Naive B cell (primary cell): ENCODE results near the gene CES4A. TPM values are rescaled to one million over a fixed set of nuclear protein-coding genes. Genes with fewer than 3 reads are reported as not detected.
"Not testable (repeated sequence)": the region's sequence is repeated elsewhere in the genome, so short reads cannot be mapped to it uniquely, and the experiment has no call there.

ENCODE experiments used
- ATAC-seq, 2 donors: fragments of 150-1000 bp; cut with Tn5 transposase; 2 replicates each; pipeline ENCODE4 v1.10.0; 2021; ENCODE audit warnings: low read depth in 2 of 2, mild to moderate bottlenecking in 2 of 2, moderate library complexity in 2 of 2
- DNase-seq: peaks from one replicate; pipeline ENCODE4 v3.0.0; 2022
- H3K27ac Mint-ChIP-seq, 6 donors: one replicate each; pipeline ENCODE4 v1.8.0; 2020 to 2022; ENCODE audit warnings: mild to moderate bottlenecking in 6 of 6, mixed read lengths in 6 of 6, moderate library complexity in 5 of 6, inconsistent platforms in 2 of 6
- H3K27me3 Mint-ChIP-seq, 3 donors: one replicate each; pipeline ENCODE4 v1.8.0; 2021 to 2022; ENCODE audit warnings: mixed read lengths in 3 of 3, mild to moderate bottlenecking in 1 of 3
- H3K36me3 Mint-ChIP-seq, 2 donors: one replicate each; pipeline ENCODE4 v1.8.0; 2020 to 2022; ENCODE audit warnings: mixed read lengths in 2 of 2, inconsistent platforms in 1 of 2, mild to moderate bottlenecking in 1 of 2
- H3K4me1 Mint-ChIP-seq, 3 donors: one replicate each; pipeline ENCODE4 v1.8.0; 2020 to 2022; ENCODE audit warnings: mixed read lengths in 3 of 3, inconsistent platforms in 1 of 3, mild to moderate bottlenecking in 1 of 3, moderate library complexity in 1 of 3
- H3K4me3 Mint-ChIP-seq, 8 donors: one replicate each; pipeline ENCODE4 v1.8.0; 2020 to 2022; ENCODE audit warnings: mild to moderate bottlenecking in 8 of 8, mixed read lengths in 8 of 8, moderate library complexity in 8 of 8, inconsistent platforms in 2 of 8
- H3K9me3 Mint-ChIP-seq, 7 donors: one replicate each; pipeline ENCODE4 v1.8.0; 2020 to 2022; ENCODE audit warnings: mixed read lengths in 7 of 7, mild to moderate bottlenecking in 5 of 7, inconsistent platforms in 2 of 7, moderate library complexity in 1 of 7
- polyA plus RNA-seq, 6 donors: library from polyadenylated mRNA; unstranded; fragments of 300-500 nt; fragmentation: Illumina TruSeq; gene quantifications; one replicate each; pipeline ENCODE4 v1.2.3, GENCODE V29; 2021; ENCODE audit warnings: low read depth in 6 of 6

The CES4A gene
- 1 to 10 TPM in 4 of 6 donors, under 1 TPM in 2; 0.61 to 5.8 (median 1.4) TPM for polyA plus RNA-seq

GRCh38 chr16:66988197-66988788 is at the start of gene CES4A:
CES4A (plus strand) TSS chr16:66988589; CDS start chr16:66988773, 184 bp downstream.
- ATAC-seq (no peak), DNase-seq (no peak)
- Mint-ChIP-seq H3K27me3 (peaks cover 0 to 36% (median 0%) of the 10 kb centered on the region in 3 donors), H3K36me3 (no peaks in the 10 kb centered on the region), H3K27ac (peak within 1 kb of the TSS in 1 of 6 donors; percentile 7), H3K4me1 (no peaks in the 10 kb centered on the region), H3K9me3 (no peaks in the 10 kb centered on the region), H3K4me3 (peak within 1 kb of the TSS in 1 of 8 donors; percentile 22)

- Mint-ChIP-seq H3K9me3 (no peaks in the 10 kb centered on the region), H3K4me3 (peak overlapping the region in 1 of 8 donors; percentile 64), H3K4me1 (peaks cover 22 to 39% (median 35%) of the 10 kb centered on the region in 3 donors), H3K36me3 (peaks cover 6 to 17% of the 10 kb centered on the region in 2 donors), H3K27me3 (no peaks in the 10 kb centered on the region), H3K27ac (peak overlapping the region in 1 of 6 donors; percentile 34)
- DNase-seq: no peak
- no peak for ATAC-seq
Observed at GRCh38 chr16:66939366-66939765, 49.0 kb upstream of the CES4A start.

- ATAC-seq (no peak), DNase-seq (no peak)
- no peaks in the 10 kb centered on the region for H3K9me3 Mint-ChIP-seq
- H3K4me3 Mint-ChIP-seq: peak overlapping the region in 1 of 8 donors; percentile 27
- peaks cover 17 to 30% (median 29%) of the 10 kb centered on the region in 3 donors for H3K4me1 Mint-ChIP-seq
- no peak overlapping the region for H3K27ac Mint-ChIP-seq
- H3K27me3 Mint-ChIP-seq: no peaks in the 10 kb centered on the region
- peaks cover 6 to 15% of the 10 kb centered on the region in 2 donors for H3K36me3 Mint-ChIP-seq
Observed at GRCh38 chr16:66940236-66940635, 48.2 kb upstream of the CES4A start.

GRCh38 chr16:66942981-66943380 is 45.4 kb upstream of the CES4A start:
- DNase-seq: no peak
- Mint-ChIP-seq H3K9me3 (no peaks in the 10 kb centered on the region), H3K36me3 (peaks cover 0 to 15% of the 10 kb centered on the region in 2 donors), H3K4me3 (peak overlapping the region in 1 of 8 donors; percentile 82), H3K27ac (peak overlapping the region in 2 of 6 donors; percentile 64 to 69), H3K27me3 (peaks cover 0 to 6% (median 4%) of the 10 kb centered on the region in 3 donors), H3K4me1 (peaks cover 7 to 20% (median 16%) of the 10 kb centered on the region in 3 donors)
- ATAC-seq: no peak

GRCh38 chr16:66943426-66944053 is 44.8 kb upstream of the CES4A start:
- Mint-ChIP-seq H3K27ac (no peak overlapping the region), H3K4me3 (no peak overlapping the region), H3K9me3 (no peaks in the 10 kb centered on the region), H3K36me3 (peaks cover 0 to 15% of the 10 kb centered on the region in 2 donors), H3K4me1 (peaks cover 13 to 22% (median 19%) of the 10 kb centered on the region in 3 donors), H3K27me3 (peaks cover 5 to 11% (median 10%) of the 10 kb centered on the region in 3 donors)
- DNase-seq: no peak
- ATAC-seq: no peak

- peaks cover 10 to 16% (median 11%) of the 10 kb centered on the region in 3 donors for H3K27me3 Mint-ChIP-seq
- peaks cover 0 to 15% of the 10 kb centered on the region in 2 donors for H3K36me3 Mint-ChIP-seq
- H3K9me3 Mint-ChIP-seq: no peaks in the 10 kb centered on the region
- ATAC-seq: no peak
- no peak overlapping the region for H3K27ac Mint-ChIP-seq
- no peak overlapping the region for H3K4me3 Mint-ChIP-seq
- DNase-seq: no peak
- H3K4me1 Mint-ChIP-seq: peaks cover 13 to 21% (median 20%) of the 10 kb centered on the region in 3 donors
Observed at GRCh38 chr16:66944054-66944441, 44.3 kb upstream of the CES4A start.

- not testable (repeated sequence) for H3K4me3 Mint-ChIP-seq, H3K9me3 Mint-ChIP-seq, DNase-seq, ATAC-seq, H3K27ac Mint-ChIP-seq
- Mint-ChIP-seq H3K27me3 (peaks cover 16 to 26% (median 20%) of the 10 kb centered on the region in 3 donors), H3K36me3 (peaks cover 0 to 15% of the 10 kb centered on the region in 2 donors), H3K4me1 (peaks cover 13 to 21% (median 20%) of the 10 kb centered on the region in 3 donors)
Observed at GRCh38 chr16:66944971-66945370, 43.4 kb upstream of the CES4A start.

- Mint-ChIP-seq H3K9me3 (no peaks in the 10 kb centered on the region), H3K36me3 (peaks cover 0 to 15% of the 10 kb centered on the region in 2 donors), H3K27me3 (peaks cover 23 to 35% (median 23%) of the 10 kb centered on the region in 3 donors), H3K27ac (no peak overlapping the region), H3K4me1 (peaks cover 13 to 21% (median 20%) of the 10 kb centered on the region in 3 donors), H3K4me3 (no peak overlapping the region)
- DNase-seq: no peak
- no peak for ATAC-seq
Observed at GRCh38 chr16:66945939-66946338, 42.5 kb upstream of the CES4A start.

GRCh38 chr16:66946541-66946940 is 41.8 kb upstream of the CES4A start:
- Mint-ChIP-seq H3K36me3 (peaks cover 0 to 19% of the 10 kb centered on the region in 2 donors), H3K27ac (no peak overlapping the region), H3K27me3 (peaks cover 28 to 41% (median 29%) of the 10 kb centered on the region in 3 donors), H3K4me3 (no peak overlapping the region), H3K9me3 (peaks cover 0 to 4% (median 0%) of the 10 kb centered on the region in 7 donors), H3K4me1 (peaks cover 13 to 21% (median 20%) of the 10 kb centered on the region in 3 donors)
- DNase-seq (no peak), ATAC-seq (no peak)

- DNase-seq (no peak), ATAC-seq (no peak)
- H3K36me3 Mint-ChIP-seq: peaks cover 0 to 18% of the 10 kb centered on the region in 2 donors
- H3K9me3 Mint-ChIP-seq: peaks cover 0 to 6% (median 0%) of the 10 kb centered on the region in 7 donors
- peak overlapping the region in 1 of 6 donors; percentile 87 for H3K27ac Mint-ChIP-seq
- H3K27me3 Mint-ChIP-seq: peaks cover 32 to 45% (median 33%) of the 10 kb centered on the region in 3 donors
- H3K4me3 Mint-ChIP-seq: peak overlapping the region in 6 of 8 donors; percentile 84 to 94 (median 89)
- H3K4me1 Mint-ChIP-seq: peaks cover 13 to 21% (median 20%) of the 10 kb centered on the region in 3 donors
Observed at GRCh38 chr16:66946974-66947301, 41.5 kb upstream of the CES4A start.

- H3K27ac Mint-ChIP-seq: peak overlapping the region in 2 of 6 donors; percentile 87 to 89
Observed at GRCh38 chr16:66947302-66948065, 40.9 kb upstream of the CES4A start.

GRCh38 chr16:66948134-66948836 is 40.1 kb upstream of the CES4A start:
- Mint-ChIP-seq H3K9me3 (peaks cover 0 to 6% (median 0%) of the 10 kb centered on the region in 7 donors), H3K27me3 (peaks cover 38 to 56% (median 42%) of the 10 kb centered on the region in 3 donors), H3K36me3 (peaks cover 0 to 7% of the 10 kb centered on the region in 2 donors), H3K27ac (peak overlapping the region in 2 of 6 donors; percentile 60 to 89), H3K4me3 (peak overlapping the region; percentile 84 to 94 (median 89)), H3K4me1 (peaks cover 13 to 21% (median 20%) of the 10 kb centered on the region in 3 donors)
- DNase-seq (no peak), ATAC-seq (peak in 1 of 2 donors; percentile 11)

More at GRCh38 chr16:66947302-66948065, 40.9 kb upstream of the CES4A start:
- ATAC-seq (peak; percentile 87 to 93), DNase-seq (peak; percentile 76)
- Mint-ChIP-seq H3K27me3 (peaks cover 33 to 48% (median 34%) of the 10 kb centered on the region in 3 donors), H3K4me3 (peak overlapping the region; percentile 84 to 94 (median 89)), H3K9me3 (peaks cover 0 to 6% (median 0%) of the 10 kb centered on the region in 7 donors), H3K36me3 (peaks cover 0 to 14% of the 10 kb centered on the region in 2 donors), H3K4me1 (peaks cover 13 to 21% (median 20%) of the 10 kb centered on the region in 3 donors)
